HK-2 (cell line): ENCODE measurements around the gene PCDHGB3.

ENCODE experiments used
- DNase-seq: peaks from one replicate; pipeline ENCODE4 v3.0.0-alpha.2; 2018; ENCODE audit not compliant: unreplicated experiment

PCDHGB3 gene

GRCh38 chr5:141419074-141419880 is 49.2 kb downstream of the PCDHGB3 start:
- DNase-seq: no peak

DNA sequence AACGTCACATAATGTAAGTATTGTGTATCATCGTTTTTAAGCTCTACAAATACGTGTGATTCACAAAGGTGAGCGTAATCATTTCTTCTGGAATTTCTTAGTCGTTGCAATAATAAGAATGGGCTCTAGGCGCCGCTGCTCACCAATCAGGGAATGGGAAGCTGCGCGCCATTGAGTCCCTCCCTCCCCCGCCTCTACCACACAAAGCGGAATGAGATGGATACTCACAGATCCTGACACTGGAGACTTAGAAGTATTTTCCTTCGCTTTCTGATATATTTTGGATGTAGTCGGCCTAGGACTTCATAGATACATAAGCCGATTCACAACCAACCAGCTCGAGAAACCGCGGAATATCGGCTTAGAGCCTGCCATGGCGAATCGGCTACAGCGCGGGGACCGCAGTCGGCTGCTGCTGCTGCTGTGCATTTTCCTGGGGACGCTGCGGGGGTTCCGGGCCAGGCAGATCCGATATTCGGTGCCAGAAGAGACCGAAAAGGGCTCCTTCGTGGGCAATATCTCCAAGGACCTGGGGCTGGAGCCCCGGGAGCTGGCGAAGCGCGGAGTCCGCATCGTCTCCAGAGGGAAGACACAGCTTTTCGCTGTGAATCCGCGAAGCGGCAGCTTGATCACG is 50.9 kb downstream of the PCDHGB3 start, which contains the start of gene PCDHGA11:
PCDHGA11 (plus strand) TSS at position 197 of the 634 bp plus-strand sequence; CDS start at position 374, 177 bp downstream.
- DNase-seq: no peak

GRCh38 chr5:141421489-141421855 is 51.4 kb downstream of the PCDHGB3 start:
- DNase-seq: no peak
